Adipocyte (in vitro differentiated cells): Measurements from ENCODE around the gene TBL1X.
"Not testable (repeated sequence)": the region's sequence is repeated elsewhere in the genome, so short reads cannot be mapped to it uniquely, and the experiment has no call there.

ENCODE experiments used
- DNase-seq: peaks from one replicate; pipeline ENCODE4 v3.0.0-alpha.2; 2015; ENCODE audit warnings: low read depth
- H3K27me3 ChIP-seq: replicated peaks from 2 replicates; pipeline ENCODE4 v1.7.0; 2013; ENCODE audit warnings: mild to moderate bottlenecking, low read length, moderate library complexity; ENCODE audit not compliant: control insufficient read depth, insufficient read depth
- H3K36me3 ChIP-seq: 2 replicates; pipeline ENCODE4 v1.7.0; 2013; ENCODE audit warnings: low read length, mild to moderate bottlenecking, moderate library complexity; ENCODE audit not compliant: control insufficient read depth, insufficient read depth, severe bottlenecking
- H3K4me1 ChIP-seq: 2 replicates; pipeline ENCODE4 v1.7.0; 2013; ENCODE audit warnings: mild to moderate bottlenecking, low read length, moderate library complexity; ENCODE audit not compliant: control insufficient read depth, insufficient read depth
- H3K4me3 ChIP-seq: 2 replicates; pipeline ENCODE4 v1.7.0; 2013; ENCODE audit warnings: mild to moderate bottlenecking, low read length, moderate library complexity
- H3K9ac ChIP-seq: 2 replicates; pipeline ENCODE4 v1.7.0; 2013; ENCODE audit warnings: mild to moderate bottlenecking, low read length, moderate library complexity
- H3K9me3 ChIP-seq: 2 replicates; pipeline ENCODE4 v1.7.0; 2013; ENCODE audit warnings: mild to moderate bottlenecking, low read length, moderate library complexity; ENCODE audit not compliant: control insufficient read depth

The TBL1X gene

DNA sequence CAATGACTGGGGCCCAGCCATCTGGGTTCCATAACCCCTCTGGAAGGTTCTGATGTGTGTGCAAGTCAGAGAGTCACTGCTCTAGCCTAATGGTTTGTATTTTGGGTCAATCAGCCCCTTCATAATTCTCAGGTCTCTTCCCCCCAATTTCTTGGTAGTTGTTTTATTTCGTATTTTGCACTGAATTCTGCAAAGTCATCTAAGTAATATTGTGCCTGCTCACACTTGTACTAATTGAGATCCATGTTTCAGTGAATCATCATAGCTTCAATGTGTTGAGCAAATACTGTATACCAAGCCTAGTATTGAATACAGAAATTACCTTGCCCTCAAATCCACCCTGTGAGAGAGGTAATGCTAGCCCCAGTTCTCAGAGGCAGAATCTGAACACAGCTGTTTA, 28.0 kb upstream of the TBL1X start:
- Histone ChIP-seq H3K9ac (no peak overlapping the region), H3K4me1 (no peaks in the 10 kb centered on the region), H3K4me3 (no peak overlapping the region), H3K9me3 (no peaks in the 10 kb centered on the region), H3K36me3 (no peaks in the 10 kb centered on the region), H3K27me3 (no peaks in the 10 kb centered on the region)
- DNase-seq, result no peak

DNA sequence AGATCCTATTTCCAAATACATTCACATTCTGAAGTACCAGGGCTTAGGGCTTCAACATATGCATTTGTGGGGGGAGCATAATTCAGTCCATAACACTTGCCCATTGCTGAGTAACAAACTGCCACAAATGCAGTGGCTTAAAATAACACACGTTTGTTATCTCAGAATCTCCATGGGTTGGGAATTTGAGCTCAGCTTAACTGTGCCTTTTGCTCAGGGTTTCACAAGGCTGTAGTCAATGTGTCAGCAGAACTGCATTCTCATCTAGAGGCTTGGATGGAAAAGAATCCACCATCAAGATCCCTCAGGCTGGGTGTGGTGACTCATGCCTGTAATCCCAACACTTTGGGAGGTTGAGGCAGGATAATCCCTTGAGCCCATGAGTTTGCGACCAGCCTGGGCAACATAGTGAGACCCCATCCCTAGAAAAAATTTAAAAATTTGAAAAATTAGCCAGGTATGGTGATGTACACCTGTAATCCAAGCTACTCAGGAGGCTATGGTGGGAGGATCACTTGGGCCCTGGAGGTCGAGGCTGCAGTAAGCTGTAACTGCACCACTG, 25.8 kb upstream of the TBL1X start:
- DNase-seq, result peak; percentile 67
- H3K9ac ChIP-seq, result no peak overlapping the region
- H3K27me3 ChIP-seq, result no peaks in the 10 kb centered on the region
- H3K36me3 ChIP-seq, result no peaks in the 10 kb centered on the region
- H3K9me3 ChIP-seq, result no peaks in the 10 kb centered on the region
- no peaks in the 10 kb centered on the region for H3K4me1 ChIP-seq
- H3K4me3 ChIP-seq, result no peak overlapping the region

DNA sequence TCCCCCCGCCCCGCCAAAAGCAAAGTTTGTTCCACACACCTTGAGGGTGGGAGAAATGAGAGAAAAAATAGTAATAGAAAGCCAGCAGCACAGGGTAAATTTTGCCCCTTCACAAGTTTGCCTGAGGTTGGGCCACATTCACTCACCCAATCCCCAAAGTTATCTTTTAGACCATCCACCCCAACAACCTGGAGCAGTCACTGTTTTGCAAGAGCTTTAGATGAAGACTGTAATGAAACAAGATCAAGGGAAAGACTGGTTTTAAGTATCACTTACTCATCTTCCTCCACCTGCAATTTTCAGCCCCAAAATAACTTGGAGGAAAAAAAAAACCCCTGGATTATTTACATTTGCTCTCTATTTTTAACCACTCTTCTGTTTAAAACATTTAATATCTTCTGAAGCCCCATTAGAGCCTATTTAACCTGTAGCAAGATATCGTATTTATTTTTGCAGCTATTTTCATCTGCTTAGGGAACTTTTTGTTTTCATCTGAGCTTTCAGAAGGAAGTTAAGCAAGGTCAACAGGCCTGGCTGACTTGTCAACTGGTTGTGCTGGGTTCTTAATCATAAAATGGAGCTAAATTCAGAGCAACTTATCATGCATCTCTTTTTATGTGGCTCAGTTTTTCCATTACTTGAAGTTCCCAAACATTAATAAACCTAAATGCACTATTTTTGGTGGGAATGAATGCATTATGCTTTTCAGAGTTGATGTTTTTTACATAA, 24.6 kb upstream of the TBL1X start:
- Histone ChIP-seq H3K9ac (no peak overlapping the region), H3K4me3 (no peak overlapping the region), H3K36me3 (no peaks in the 10 kb centered on the region), H3K4me1 (no peaks in the 10 kb centered on the region), H3K27me3 (peaks cover 5% of the 10 kb centered on the region), H3K9me3 (no peaks in the 10 kb centered on the region)
- DNase-seq, result no peak

- peaks cover 5% of the 10 kb centered on the region for H3K27me3 ChIP-seq
- no peaks in the 10 kb centered on the region for H3K36me3 ChIP-seq
- H3K4me1 ChIP-seq, result no peaks in the 10 kb centered on the region
- DNase-seq, result no peak
- no peaks in the 10 kb centered on the region for H3K9me3 ChIP-seq
- no peak overlapping the region for H3K9ac ChIP-seq
- no peak overlapping the region for H3K4me3 ChIP-seq
These were observed 22.8 kb upstream of the TBL1X start for GRCh38 chrX:9442056-9442455.

DNA sequence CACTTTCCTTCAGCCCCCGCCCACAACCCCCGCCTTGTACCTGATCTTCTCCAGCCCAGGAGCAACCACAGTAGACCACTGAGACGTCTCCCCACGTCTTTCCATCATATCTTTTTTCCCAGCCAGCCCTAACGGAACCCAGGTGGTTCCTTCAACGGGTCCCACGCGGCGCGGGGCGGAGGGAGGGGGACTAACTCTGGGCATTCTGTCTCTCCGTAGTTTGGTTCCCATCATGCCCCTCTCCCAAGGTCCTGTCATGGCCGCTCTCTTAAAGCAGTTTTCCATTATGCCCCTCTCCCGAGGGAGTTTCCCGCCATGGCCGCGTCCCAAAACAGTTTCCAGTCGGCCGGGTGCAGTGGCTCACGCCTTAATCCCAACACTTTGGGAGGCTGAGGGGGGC, 21.5 kb upstream of the TBL1X start:
- Histone ChIP-seq H3K4me3 (no peak overlapping the region), H3K36me3 (no peaks in the 10 kb centered on the region), H3K27me3 (peaks cover 5% of the 10 kb centered on the region), H3K9ac (no peak overlapping the region), H3K4me1 (no peaks in the 10 kb centered on the region), H3K9me3 (no peaks in the 10 kb centered on the region)
- no peak for DNase-seq

GRCh38 chrX:9447906-9448305, 17.0 kb upstream of the TBL1X start:
- no peak for DNase-seq
- H3K4me3 ChIP-seq, result no peak overlapping the region
- H3K36me3 ChIP-seq, result no peaks in the 10 kb centered on the region
- H3K9me3 ChIP-seq, result no peaks in the 10 kb centered on the region
- H3K4me1 ChIP-seq, result no peaks in the 10 kb centered on the region
- H3K27me3 ChIP-seq, result peaks cover 5% of the 10 kb centered on the region
- no peak overlapping the region for H3K9ac ChIP-seq

DNA sequence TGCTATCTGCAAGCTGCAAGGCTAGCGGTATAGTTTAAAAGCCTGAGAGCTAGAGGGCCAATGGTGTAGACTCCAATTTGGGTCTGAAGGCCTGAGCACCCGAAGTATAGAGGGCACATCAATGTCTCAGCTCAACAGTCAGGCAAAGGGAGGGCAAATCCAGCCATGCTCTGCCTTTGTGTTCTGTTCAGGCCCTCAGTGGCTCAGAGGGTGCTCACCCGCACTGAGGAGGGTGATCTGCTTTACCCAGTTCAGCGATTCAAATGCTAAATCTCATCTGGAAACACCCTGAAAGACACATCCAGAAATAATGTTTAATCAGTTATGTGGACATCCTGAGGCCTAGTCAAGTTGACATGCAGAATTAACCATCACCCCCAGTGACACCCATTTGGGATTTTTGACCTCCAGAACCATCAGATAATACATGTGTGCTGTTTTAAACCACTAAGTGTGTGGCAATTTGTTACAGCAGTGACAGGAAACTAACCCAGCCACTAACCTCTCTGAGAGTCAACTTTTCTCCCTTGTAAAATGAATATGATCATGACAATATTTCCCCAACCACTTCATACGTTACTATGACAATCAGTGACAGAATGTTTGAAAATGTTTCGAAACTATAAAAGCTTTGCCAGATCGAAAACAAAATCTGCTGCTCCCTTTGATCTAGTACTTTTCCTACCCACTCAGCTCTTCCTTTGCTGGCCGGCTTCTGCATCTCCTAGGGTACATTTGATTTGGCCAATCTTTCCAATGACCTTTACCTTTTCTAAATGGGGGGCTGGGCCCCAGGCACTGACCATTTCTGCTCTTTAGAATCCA, 8.4 kb upstream of the TBL1X start:
- no peak overlapping the region for H3K4me3 ChIP-seq
- H3K27me3 ChIP-seq, result peaks cover 4% of the 10 kb centered on the region
- no peak for DNase-seq
- H3K4me1 ChIP-seq, result peaks cover 8% of the 10 kb centered on the region
- no peaks in the 10 kb centered on the region for H3K36me3 ChIP-seq
- no peak overlapping the region for H3K9ac ChIP-seq
- no peaks in the 10 kb centered on the region for H3K9me3 ChIP-seq

GRCh38 chrX:9458034-9458433, 6.8 kb upstream of the TBL1X start:
- DNase-seq, H3K36me3 ChIP-seq, H3K9me3 ChIP-seq, H3K9ac ChIP-seq, H3K27me3 ChIP-seq, H3K4me3 ChIP-seq: not testable (repeated sequence)
- H3K4me1 ChIP-seq, result peaks cover 12% of the 10 kb centered on the region

DNA sequence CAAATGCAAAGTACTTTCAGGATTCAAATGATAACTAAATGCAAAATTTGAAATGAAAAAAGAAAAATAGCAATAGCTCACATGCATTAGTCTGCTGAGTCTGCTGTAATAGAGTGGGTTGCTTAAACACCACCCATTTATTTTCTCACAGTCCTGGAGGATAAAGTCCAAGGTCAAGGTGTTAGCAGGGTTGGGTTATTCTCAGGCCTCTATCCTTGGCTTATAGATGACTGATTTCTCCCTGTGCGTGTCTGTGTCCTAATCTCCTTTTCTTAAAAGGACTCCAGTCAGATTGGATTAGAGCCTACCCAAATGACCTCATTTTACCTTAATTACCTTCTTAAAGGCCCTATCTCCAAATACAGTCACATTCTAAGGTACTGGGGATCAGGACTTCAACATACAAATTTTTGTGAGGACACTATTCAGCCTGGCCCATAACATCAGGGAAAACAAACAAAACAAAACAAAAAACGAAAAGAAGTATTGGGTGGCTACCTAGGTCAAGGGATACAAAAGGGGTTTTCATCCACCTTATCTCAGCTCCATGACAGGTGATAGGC, 6.3 kb upstream of the TBL1X start:
- DNase-seq, result no peak
- H3K4me1 ChIP-seq, result peaks cover 12% of the 10 kb centered on the region
- peaks cover 4% of the 10 kb centered on the region for H3K27me3 ChIP-seq
- H3K36me3 ChIP-seq, result no peaks in the 10 kb centered on the region
- H3K9ac ChIP-seq, result no peak overlapping the region
- H3K9me3 ChIP-seq, result no peaks in the 10 kb centered on the region
- H3K4me3 ChIP-seq, result no peak overlapping the region

DNA sequence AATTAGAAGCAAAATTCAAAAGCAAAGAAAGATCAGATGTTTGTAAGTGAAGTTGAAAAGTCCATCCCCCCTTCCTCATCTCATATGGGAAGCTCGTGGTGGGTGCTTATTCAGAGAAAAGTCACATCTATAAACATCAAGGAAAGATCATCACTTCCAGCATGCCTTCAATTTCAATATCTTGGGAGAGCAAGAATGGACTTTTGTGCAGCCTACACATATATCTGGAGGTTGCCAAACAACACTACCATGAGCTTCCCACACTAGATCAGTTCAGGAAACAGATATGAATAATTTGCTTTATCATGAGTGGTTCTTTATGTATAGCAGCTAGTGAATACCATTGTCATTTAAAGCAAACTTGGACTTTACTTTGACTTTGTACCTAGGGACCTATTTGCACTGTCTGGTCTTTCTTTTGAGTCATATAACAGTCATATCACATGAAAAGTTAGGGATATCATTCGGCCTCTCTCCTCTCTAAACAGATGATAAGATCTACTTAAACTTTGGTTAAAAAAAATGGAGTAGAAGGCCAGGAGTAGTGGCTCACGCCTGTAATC, 5.6 kb upstream of the TBL1X start:
- Histone ChIP-seq H3K9ac (no peak overlapping the region), H3K9me3 (no peaks in the 10 kb centered on the region), H3K27me3 (peaks cover 4% of the 10 kb centered on the region), H3K36me3 (no peaks in the 10 kb centered on the region), H3K4me3 (no peak overlapping the region), H3K4me1 (peaks cover 12% of the 10 kb centered on the region)
- DNase-seq, result no peak

DNA sequence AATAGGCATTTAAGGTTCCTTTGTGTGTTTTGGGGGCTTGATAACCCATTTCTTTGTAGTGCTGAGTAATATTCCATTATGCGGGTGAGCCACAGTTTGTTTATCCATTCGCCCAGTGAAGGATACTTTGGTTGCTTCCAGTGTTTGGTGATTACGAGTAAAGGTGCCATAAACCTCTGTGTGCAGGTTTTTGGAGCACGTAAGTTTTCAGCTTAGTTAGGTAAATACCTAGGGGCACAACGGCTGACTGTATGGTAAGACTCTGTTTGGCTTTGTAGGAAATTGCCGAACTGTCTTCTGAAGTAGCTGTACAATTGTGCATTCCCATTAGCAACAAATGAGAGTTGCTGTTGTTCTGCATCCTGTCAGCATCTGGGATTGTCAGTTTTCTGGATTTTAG, 3.8 kb upstream of the TBL1X start:
- no peak for DNase-seq
- H3K4me1 ChIP-seq, result peaks cover 12% of the 10 kb centered on the region
- H3K9me3 ChIP-seq, result no peaks in the 10 kb centered on the region
- H3K9ac ChIP-seq, result no peak overlapping the region
- peaks cover 4% of the 10 kb centered on the region for H3K27me3 ChIP-seq
- H3K4me3 ChIP-seq, result no peak overlapping the region
- H3K36me3 ChIP-seq, result no peaks in the 10 kb centered on the region
